ENCODE results near the gene GPR162.

GPR162 gene

GRCh38 chr12:6820166-6820565 lies 1.5 kb upstream of the GPR162 start:
- no peak for FAIRE-seq

GRCh38 chr12:6822426-6823135 lies 960 bp downstream of the GPR162 start:
- peak; percentile 46 for FAIRE-seq
- no peak for DNase-seq (ENCODE audit: insufficient read length, low spot score)

More at GRCh38 chr12:6820166-6820565, 1.5 kb upstream of the GPR162 start:
- no peak for DNase-seq (ENCODE audit: insufficient read length, low spot score)

- FAIRE-seq (peak; percentile 31), DNase-seq (ENCODE audit: insufficient read length, low spot score) (no peak)
Observed at GRCh38 chr12:6823182-6824084, 1.8 kb downstream of the GPR162 start.

- FAIRE-seq (peak; percentile 31), DNase-seq (ENCODE audit: insufficient read length, low spot score) (no peak)
Observed at GRCh38 chr12:6824085-6824775, 2.6 kb downstream of the GPR162 start.

- DNase-seq (ENCODE audit: insufficient read length, low spot score) (no peak), FAIRE-seq (peak; percentile 80)
Observed at GRCh38 chr12:6824901-6825381, 3.3 kb downstream of the GPR162 start.

GRCh38 chr12:6825398-6826124 lies 3.9 kb downstream of the GPR162 start:
- DNase-seq (ENCODE audit: insufficient read length, low spot score) (peak; percentile 94), FAIRE-seq (peak; percentile 91)

GRCh38 chr12:6826125-6826733 lies 4.6 kb downstream of the GPR162 start:
- no peak for FAIRE-seq
- DNase-seq (ENCODE audit: insufficient read length, low spot score) = no peak

GRCh38 chr12:6826734-6827436 lies 5.3 kb downstream of the GPR162 start:
- FAIRE-seq (peak; percentile 16), DNase-seq (ENCODE audit: insufficient read length, low spot score) (no peak)

- DNase-seq (ENCODE audit: insufficient read length, low spot score) (peak; percentile 98), FAIRE-seq (peak; percentile 99)
Observed at GRCh38 chr12:6827437-6827911, 5.9 kb downstream of the GPR162 start.

- FAIRE-seq (peak; percentile 86), DNase-seq (ENCODE audit: insufficient read length, low spot score) (peak; percentile 72)
Observed at GRCh38 chr12:6827982-6828780, 6.6 kb downstream of the GPR162 start, which contains the start of gene P3H3. P3H3 (plus strand) TSS chr12:6828407; CDS start chr12:6828441, 34 bp downstream.

GRCh38 chr12:6828781-6829535 lies 7.3 kb downstream of the GPR162 start:
- FAIRE-seq (peak; percentile 95), DNase-seq (ENCODE audit: insufficient read length, low spot score) (peak; percentile 70)

- FAIRE-seq = peak; percentile 49
- peak; percentile 60 for DNase-seq (ENCODE audit: insufficient read length, low spot score)
Observed at GRCh38 chr12:6829536-6830220, 8.1 kb downstream of the GPR162 start.

GRCh38 chr12:6830286-6830890 lies 8.8 kb downstream of the GPR162 start:
- FAIRE-seq (peak; percentile 71), DNase-seq (ENCODE audit: insufficient read length, low spot score) (no peak)

GRCh38 chr12:6830999-6831398 lies 9.4 kb downstream of the GPR162 start:
- no peak for DNase-seq (ENCODE audit: insufficient read length, low spot score)
- FAIRE-seq = no peak

- DNase-seq (ENCODE audit: insufficient read length, low spot score) = no peak
- no peak for FAIRE-seq
Observed at GRCh38 chr12:6831450-6831995, 9.9 kb downstream of the GPR162 start.

GRCh38 chr12:6832125-6832524 lies 10.5 kb downstream of the GPR162 start:
- DNase-seq (ENCODE audit: insufficient read length, low spot score) (no peak), FAIRE-seq (no peak)
